Gastroesophageal sphincter (tissue), 4 donors: ENCODE results near the gene NAIF1. TPM values are rescaled to one million over a fixed set of nuclear protein-coding genes. Genes with fewer than 3 reads are reported as not detected.

Source experiments
- ATAC-seq: fragments of 150-250 bp; one replicate; pipeline ENCODE4 v1.9.1; 2016; ENCODE audit warnings: mild to moderate bottlenecking, moderate library complexity
- H3K27ac ChIP-seq, 4 donors: fragments of 200-600 bp; sonication (generic) in 3 of 4; 1 replicate in 3 of 4; 2 replicates in 1 of 4; pipeline ENCODE4 v1.5.1; 2016 to 2019
- H3K27me3 ChIP-seq: fragments of 200-600 bp; sonication (generic); one replicate; pipeline ENCODE4 v1.5.1; 2019
- H3K36me3 ChIP-seq, 2 donors: fragments of 200-600 bp; sonication (generic); one replicate each; pipeline ENCODE4 v1.5.1; 2019; ENCODE audit warnings: control low read depth in 1 of 2
- H3K4me1 ChIP-seq, 3 donors: fragments of 200-600 bp; sonication (generic); 1 replicate in 2 of 3; 2 replicates in 1 of 3; pipeline ENCODE4 v1.5.1; 2016 to 2019; ENCODE audit warnings: control low read depth in 2 of 3
- H3K4me3 ChIP-seq, 2 donors: fragments of 200-600 bp; sonication (generic); one replicate each; pipeline ENCODE4 v1.5.1; 2019; ENCODE audit warnings: mild to moderate bottlenecking in 1 of 2, moderate library complexity in 1 of 2
- H3K9me3 ChIP-seq, 3 donors: fragments of 200-600 bp; sonication (generic); one replicate each; pipeline ENCODE4 v1.5.1; 2017 to 2019; ENCODE audit warnings: control low read depth in 2 of 3
- EP300 ChIP-seq: sonication (generic); formaldehyde crosslinking; IDR thresholded peaks from one replicate; pipeline ENCODE4 v1.6.1; 2017; ENCODE audit warnings: antibody characterized with exemption, mild to moderate bottlenecking
- POLR2A ChIP-seq, 2 donors: fragments of 450-650 bp; IDR thresholded peaks; one replicate each; pipeline ENCODE4 v1.6.1; 2017; ENCODE audit warnings: antibody characterized with exemption in 2 of 2, mild to moderate bottlenecking in 2 of 2, moderate library complexity in 1 of 2
- POLR2AphosphoS5 ChIP-seq: sonication (generic); formaldehyde crosslinking; IDR thresholded peaks from one replicate; pipeline ENCODE4 v1.6.1; 2017; ENCODE audit warnings: antibody characterized with exemption
- WGBS, 2 donors: methylation state at CpG; one replicate each; pipeline ENCODE4 v1.1.5; 2018; ENCODE audit warnings: low coverage in 1 of 2; 5-methylcytosine and 5-hydroxymethylcytosine counted together
- total RNA-seq, 4 donors: library from RNA; depleted of rRNA; stranded (reverse); fragments of >200 nt; gene quantifications; one replicate each; pipeline ENCODE4 v1.1.0, GENCODE V29; 2016
- TF ChIP-seq, protein P1 (sequence below), 4 experiments: fragments of 200-600 bp in 2 of 4; fragments of 450-650 bp in 2 of 4; sonication (generic) in 1 of 4; IDR thresholded peaks; one replicate each; pipeline ENCODE4 v1.5.1; 2017 to 2019; ENCODE audit warnings: antibody characterized with exemption in 4 of 4, mild to moderate bottlenecking in 2 of 4, moderate library complexity in 2 of 4

NAIF1 gene
- total RNA-seq, 4 donors from 2014 or later, result 5.3 to 11.4 (median 8.6) TPM

GRCh38 chr9:128094950-128095544 is 27.9 kb upstream of the NAIF1 start:
- Histone ChIP-seq H3K4me1 (peaks cover 13 to 94% (median 42%) of the 10 kb centered on the region in 3 donors), H3K9me3 (no peaks in the 10 kb centered on the region), H3K36me3 (no peaks in the 10 kb centered on the region), H3K27ac (peak overlapping the region; percentile 87 to 96 (median 94)), H3K4me3 (no peak overlapping the region), H3K27me3 (no peaks in the 10 kb centered on the region)
- ATAC-seq, result no peak
- WGBS, 2 donors, result 48 to 64% methylated on average over 4 to 9 of the region's 11 CpGs
- TF ChIP-seq POLR2AphosphoS5, result no peak
- TF ChIP-seq EP300, result no peak
- no peak for TF ChIP-seq POLR2A (IDR thresholded peaks at IDR 0.05)
- TF ChIP-seq, protein P1, sequence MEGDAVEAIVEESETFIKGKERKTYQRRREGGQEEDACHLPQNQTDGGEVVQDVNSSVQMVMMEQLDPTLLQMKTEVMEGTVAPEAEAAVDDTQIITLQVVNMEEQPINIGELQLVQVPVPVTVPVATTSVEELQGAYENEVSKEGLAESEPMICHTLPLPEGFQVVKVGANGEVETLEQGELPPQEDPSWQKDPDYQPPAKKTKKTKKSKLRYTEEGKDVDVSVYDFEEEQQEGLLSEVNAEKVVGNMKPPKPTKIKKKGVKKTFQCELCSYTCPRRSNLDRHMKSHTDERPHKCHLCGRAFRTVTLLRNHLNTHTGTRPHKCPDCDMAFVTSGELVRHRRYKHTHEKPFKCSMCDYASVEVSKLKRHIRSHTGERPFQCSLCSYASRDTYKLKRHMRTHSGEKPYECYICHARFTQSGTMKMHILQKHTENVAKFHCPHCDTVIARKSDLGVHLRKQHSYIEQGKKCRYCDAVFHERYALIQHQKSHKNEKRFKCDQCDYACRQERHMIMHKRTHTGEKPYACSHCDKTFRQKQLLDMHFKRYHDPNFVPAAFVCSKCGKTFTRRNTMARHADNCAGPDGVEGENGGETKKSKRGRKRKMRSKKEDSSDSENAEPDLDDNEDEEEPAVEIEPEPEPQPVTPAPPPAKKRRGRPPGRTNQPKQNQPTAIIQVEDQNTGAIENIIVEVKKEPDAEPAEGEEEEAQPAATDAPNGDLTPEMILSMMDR (IDR thresholded peaks at IDR 0.05), result no peak

- peaks cover 13 to 87% (median 39%) of the 10 kb centered on the region in 3 donors for H3K4me1 ChIP-seq
- peak overlapping the region; percentile 87 to 96 (median 94) for H3K27ac ChIP-seq
- peak; percentile 84 for ATAC-seq
- no peaks in the 10 kb centered on the region for H3K27me3 ChIP-seq
- no peaks in the 10 kb centered on the region for H3K36me3 ChIP-seq
- H3K4me3 ChIP-seq, result peak overlapping the region; percentile 4 to 35
- 0 to 9% methylated on average over 4 to 5 of the region's 8 CpGs for WGBS, 2 donors
- H3K9me3 ChIP-seq, result no peaks in the 10 kb centered on the region
- TF ChIP-seq POLR2AphosphoS5, result peak; percentile 87
- TF ChIP-seq, protein P1 (IDR thresholded peaks at IDR 0.05), result no peak
- peak; percentile 15 to 46 for TF ChIP-seq POLR2A (IDR thresholded peaks at IDR 0.05)
- TF ChIP-seq EP300, result no peak
Observed at GRCh38 chr9:128094166-128094949, 27.2 kb upstream of the NAIF1 start.

DNA sequence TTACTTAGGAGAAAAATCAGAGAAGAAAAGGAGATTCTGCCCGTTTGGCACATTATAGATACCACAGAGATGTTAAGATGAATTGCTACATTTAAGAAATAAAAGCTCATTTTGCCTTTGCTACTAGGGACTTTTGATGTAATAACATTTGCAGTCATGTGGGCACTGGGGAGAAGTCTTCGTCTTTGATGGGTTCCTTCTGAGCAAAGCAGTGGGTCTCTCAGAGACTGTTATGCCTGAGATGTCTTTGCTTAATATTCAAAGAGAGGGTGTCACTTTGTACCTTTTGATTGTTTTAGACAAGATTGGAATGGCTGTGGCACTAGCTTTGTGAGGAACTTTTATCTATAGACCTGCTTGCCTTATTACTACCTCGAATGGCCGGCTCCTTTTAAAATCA is 25.9 kb upstream of the NAIF1 start:
- Histone ChIP-seq H3K4me3 (no peak overlapping the region), H3K36me3 (no peaks in the 10 kb centered on the region), H3K9me3 (no peaks in the 10 kb centered on the region), H3K27me3 (no peaks in the 10 kb centered on the region), H3K4me1 (peaks cover 13 to 80% (median 39%) of the 10 kb centered on the region in 3 donors), H3K27ac (peak overlapping the region; percentile 87 to 96 (median 94))
- TF ChIP-seq, protein P1 (IDR thresholded peaks at IDR 0.05), result no peak
- TF ChIP-seq EP300 (no peak), POLR2AphosphoS5 (no peak), POLR2A (IDR thresholded peaks at IDR 0.05) (no peak)
- no peak for ATAC-seq
- WGBS, 2 donors, result 30 to 54% methylated on average over 2 to 4 of the region's 4 CpGs

- 65% methylated on average over 6 to 12 of the region's 16 CpGs for WGBS, 2 donors
- Histone ChIP-seq H3K36me3 (no peaks in the 10 kb centered on the region), H3K27me3 (no peaks in the 10 kb centered on the region), H3K27ac (peak overlapping the region in 3 of 4 donors; percentile 93 to 96 (median 94)), H3K9me3 (no peaks in the 10 kb centered on the region), H3K4me1 (peaks cover 10 to 75% (median 32%) of the 10 kb centered on the region in 3 donors), H3K4me3 (no peak overlapping the region)
- TF ChIP-seq POLR2A (IDR thresholded peaks at IDR 0.05) (no peak), EP300 (no peak), POLR2AphosphoS5 (no peak)
- TF ChIP-seq, protein P1 (IDR thresholded peaks at IDR 0.05), result no peak
- no peak for ATAC-seq
Observed at GRCh38 chr9:128092199-128092977, 25.3 kb upstream of the NAIF1 start.
